ENCODE results near the gene MYOZ1.

Gene MYOZ1

DNA sequence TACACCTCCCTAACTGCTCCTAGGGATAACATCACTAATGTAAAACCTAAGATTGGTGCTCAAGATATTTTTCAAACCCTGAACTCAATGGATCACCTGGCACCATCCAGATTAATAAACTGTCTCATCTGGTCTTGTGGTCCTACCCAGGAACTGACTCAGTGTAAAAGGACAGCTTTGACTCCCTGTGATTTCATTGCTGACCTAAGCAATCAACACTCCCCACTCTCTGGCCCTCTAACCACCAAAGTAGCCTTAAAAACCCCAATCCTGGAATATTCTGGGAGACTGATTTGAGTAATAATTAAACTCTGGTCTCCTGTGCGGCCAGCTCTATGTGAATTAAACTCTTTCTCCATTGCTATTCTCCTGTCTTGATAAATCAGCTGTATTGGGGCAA, 43.9 kb downstream of the MYOZ1 start:
- no peak for DNase-seq (ENCODE audit: low read depth, low spot score)

DNA sequence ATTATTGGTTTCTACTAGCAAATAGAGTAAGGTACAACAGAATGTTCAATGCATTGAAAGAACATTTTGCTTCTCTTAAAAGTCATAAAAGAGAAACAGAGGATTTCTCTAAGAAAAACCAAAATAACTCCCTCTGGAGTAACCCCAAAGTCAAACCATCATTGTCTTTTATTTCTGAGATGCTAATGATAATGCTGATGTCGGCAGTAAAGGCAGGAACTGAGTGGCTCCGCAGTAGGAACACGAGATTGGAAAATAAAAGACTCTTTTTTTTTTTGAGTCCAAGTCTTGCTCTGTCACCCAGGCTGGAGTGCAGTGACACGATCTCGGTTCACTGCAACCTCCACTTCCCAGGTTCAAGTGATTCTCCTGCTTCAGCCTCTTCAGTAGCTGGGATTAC, 47.5 kb downstream of the MYOZ1 start:
- no peak for DNase-seq (ENCODE audit: low read depth, low spot score)

DNA sequence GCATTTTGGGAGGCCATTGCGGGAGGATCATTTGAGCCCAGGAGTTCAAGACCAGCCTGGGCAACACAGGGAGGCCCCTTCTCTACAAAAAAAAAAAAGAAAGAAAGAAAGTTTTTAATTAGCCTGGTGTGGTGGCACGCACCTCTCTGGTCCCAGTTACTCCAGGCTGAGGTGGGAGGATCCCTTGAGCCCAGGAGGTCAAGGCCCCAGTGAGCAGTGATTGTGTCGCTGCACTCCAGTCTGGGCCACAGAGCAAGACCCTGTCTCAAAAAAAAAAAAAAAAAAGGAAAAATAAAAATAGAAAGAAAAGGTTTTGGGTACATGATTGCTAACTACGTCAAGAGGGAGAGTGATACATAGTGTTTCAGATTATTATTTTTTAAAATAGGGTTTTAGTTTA, 48.2 kb downstream of the MYOZ1 start:
- no peak for DNase-seq (ENCODE audit: low read depth, low spot score)

DNA sequence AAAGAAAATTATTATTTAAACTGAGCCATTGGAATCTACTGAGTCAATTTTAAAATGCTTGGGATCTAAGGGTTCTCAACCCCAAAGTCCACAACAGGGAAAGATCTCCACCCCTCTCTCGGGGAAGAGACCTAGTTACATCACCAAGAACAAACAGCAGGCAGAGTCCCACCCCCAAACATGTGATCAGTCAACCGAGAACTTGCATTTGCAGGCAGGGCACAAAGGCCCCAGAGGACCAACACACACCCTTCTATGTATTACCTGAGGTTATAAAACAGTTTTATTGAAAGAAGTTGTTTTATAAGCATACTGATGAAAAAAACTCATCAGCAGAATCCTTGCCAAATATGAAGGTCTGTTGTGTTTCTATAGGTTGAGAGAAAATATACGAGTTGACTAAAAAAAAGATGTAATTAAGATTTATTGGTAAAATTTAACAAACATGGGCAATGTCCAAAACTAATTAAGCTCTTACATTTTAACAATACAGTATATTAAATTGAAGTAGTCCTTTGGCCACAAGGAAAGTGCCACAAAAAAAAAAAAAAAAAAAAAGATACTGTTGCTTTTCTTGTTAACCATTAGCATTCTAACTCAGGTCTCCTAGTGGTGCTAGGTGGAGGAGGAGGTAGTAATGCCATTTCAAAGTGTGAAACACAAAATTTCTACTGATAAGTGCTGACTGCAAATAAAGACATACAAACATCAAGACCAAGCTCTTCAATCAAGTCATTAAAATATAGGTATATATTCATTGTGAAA, 49.2 kb downstream of the MYOZ1 start:
- peak; percentile 84 for DNase-seq (ENCODE audit: low read depth, low spot score)

DNA sequence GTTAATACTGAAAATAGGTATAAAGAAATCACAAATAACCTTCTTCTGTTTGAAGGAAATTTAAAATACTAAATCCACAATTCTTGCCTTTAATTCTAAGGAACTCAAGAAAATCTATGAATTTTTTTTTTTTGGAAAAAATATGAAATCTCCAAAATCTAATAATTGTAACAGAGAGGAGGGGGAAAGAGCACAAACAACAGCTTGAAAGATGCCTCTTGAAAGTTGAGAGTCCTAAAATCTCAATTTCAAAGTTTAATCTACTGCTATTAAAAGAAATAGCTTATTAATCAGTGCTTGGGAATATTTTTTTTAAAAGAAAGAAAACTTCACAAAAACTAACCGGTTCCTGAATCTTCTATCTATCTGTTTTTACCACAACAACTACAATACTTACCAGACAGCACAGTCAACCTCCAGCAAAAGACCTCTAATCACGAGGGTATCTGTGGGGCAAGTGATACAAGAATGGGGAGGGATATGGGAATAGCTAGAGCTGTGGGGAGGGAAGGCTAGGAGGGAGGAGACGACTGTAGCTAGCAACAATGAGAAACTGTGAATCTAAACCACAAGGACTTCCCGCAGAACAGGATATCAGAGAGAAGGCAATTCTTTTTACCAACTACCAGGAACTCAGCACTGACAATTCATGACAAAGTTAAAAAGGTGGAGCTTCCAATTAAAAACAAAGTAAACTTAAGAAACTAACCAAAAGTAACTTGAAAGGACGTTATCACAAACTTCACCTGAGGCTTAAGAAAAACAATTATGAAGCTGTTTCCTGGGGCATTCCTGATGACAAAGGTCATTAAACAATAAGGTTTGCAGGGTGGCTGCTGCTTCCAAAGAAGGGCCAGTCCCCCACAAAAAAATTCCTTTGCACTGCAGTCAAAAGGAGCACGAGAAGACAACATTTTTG, 50.1 kb downstream of the MYOZ1 start, which contains the start of gene USP54:
USP54 (minus strand) TSS at position 462 of the 919 bp plus-strand sequence. CDS start 15,684 bp downstream, outside the sequence.
- DNase-seq (ENCODE audit: low read depth, low spot score): no peak

DNA sequence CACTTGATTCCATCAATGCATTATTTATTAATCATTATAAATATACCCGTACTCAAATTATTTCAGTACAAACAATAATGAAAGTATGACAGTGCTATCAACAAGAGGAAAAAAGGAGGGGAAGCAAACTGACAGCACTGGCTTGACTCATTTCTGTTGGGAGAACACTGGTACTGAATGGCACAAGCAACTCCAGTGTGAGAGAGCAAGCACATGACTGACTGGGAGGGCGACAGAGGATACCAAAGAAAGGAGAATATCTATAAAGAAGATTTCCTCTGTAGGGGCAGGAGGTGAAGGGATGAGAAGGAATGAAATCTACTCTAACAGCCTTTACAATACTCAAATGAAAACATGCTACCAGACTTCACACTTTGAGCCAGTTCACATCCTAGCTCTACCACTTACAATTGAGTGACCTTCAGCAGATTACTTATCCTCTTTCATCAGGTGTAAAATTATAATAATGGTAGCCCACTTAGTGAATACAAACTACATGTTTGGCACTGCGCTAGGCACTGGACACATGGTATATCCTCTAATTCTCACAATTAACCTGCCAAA, 51.6 kb downstream of the MYOZ1 start:
- DNase-seq (ENCODE audit: low read depth, low spot score): no peak

DNA sequence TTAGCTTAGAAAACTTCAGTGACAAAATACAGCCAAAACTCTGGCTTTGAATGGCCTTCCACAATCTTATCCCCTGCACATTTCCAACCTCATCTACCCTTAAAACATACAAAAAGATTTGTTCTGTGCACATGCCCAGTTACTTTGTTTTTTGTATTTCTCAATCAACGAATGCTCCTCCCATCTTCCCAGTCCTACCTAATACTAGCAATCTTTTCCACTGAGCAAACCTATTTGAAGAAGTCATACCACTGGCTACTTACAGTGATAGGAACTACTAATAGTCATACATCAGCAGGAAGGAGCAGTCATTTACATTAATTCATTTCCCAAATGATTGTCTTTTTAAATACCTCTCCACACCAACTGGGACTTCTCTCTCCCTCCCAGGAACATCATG, 52.6 kb downstream of the MYOZ1 start:
- DNase-seq (ENCODE audit: low read depth, low spot score): no peak

DNA sequence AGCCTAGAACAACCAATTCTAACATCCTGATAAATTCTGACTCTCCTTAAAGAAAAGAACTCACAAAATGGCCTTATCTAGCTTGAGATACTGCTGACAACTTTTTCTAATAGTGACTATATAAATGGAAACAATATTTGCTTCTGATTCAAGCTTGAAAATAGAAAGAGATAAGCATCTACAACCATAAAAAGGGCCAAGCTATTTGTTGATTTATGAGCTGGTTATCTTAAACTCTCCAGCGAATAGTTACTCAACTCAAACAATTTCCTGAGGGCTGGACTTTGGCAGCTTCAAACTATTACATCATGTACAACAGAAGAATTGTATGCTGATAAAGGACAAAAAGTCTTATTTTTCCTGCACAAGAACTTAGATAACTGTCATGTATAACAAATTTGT, 54.7 kb downstream of the MYOZ1 start:
- DNase-seq (ENCODE audit: low read depth, low spot score): no peak

DNA sequence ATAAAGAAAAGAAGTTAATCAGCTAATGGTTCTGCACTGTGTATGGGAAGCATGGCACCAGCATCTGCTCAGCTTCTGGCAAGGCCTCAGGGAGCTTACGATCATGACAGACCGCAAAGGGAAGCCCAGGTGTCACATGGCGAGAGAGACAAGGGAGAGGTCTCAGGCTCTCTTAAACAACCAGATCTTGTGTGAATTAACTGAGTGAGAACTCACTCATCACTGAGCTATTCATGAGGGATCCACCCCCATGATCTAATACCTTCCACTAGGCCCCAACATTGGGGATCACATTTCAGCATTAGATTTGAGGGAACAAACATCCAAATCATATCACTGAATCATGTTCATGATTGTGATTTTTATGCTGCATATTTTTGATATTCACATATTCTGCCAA, 55.9 kb downstream of the MYOZ1 start:
- DNase-seq (ENCODE audit: low read depth, low spot score): no peak

DNA sequence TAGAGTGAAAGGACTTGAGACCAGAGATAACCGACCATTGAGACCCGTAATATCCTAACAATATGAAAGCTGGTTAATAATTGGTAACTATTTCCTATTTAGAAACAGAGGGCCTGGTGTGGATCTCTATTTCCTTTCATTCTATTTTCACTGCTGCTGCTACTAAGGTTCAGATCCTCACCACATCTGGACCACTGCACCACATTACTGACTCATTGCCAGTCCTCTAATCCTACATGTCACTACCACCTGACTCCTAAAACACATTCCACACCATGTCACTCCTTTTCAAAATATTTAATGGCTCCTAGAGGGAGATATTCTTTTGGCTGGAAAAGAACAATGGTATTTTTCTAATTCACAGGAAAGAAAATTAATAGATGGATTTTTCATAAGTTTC, 56.5 kb downstream of the MYOZ1 start:
- DNase-seq (ENCODE audit: low read depth, low spot score): no peak

DNA sequence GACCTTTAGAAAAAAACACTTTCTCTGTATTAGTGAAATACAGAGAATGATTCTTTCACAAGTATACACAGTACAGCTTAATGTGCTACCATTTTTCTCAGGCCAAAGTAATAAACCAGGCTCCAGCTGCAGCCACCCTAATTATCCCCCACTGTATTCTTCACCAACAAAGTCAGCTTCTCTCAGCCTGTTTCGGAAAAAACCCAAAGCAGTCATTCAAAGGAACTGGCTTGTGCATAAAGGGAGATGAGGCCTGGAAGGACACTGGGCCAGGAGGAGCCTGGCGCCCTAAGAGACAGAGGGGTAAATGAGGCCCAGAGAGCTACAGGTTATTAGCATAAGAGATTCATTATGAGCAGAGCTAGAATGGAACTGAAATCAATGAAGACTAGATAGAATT, 59.4 kb downstream of the MYOZ1 start:
- DNase-seq (ENCODE audit: low read depth, low spot score): no peak

Data from iPS DF 19.7 (cell line).